Hematopoietic multipotent progenitor cell treated with erythropoietin and hydrocortisone succinate and interleukin-3 and kit ligand, for 6 days (in vitro differentiated cells): ENCODE measurements around the gene RUNX1.

Experiments
- DNase-seq: peaks from one replicate; pipeline ENCODE4 v3.0.0-alpha.2; 2015

The RUNX1 gene

GRCh38 chr21:34771512-34772028 lies 277.5 kb downstream of the RUNX1 start:
- DNase-seq = no peak

- no peak for DNase-seq
These were observed 278.5 kb downstream of the RUNX1 start for GRCh38 chr21:34770576-34770975.

GRCh38 chr21:34768326-34768725 lies 280.8 kb downstream of the RUNX1 start:
- no peak for DNase-seq

GRCh38 chr21:34766862-34767261 lies 282.2 kb downstream of the RUNX1 start:
- DNase-seq = no peak

- no peak for DNase-seq
These were observed 283.5 kb downstream of the RUNX1 start for GRCh38 chr21:34765619-34766018.

- DNase-seq = no peak
These were observed 284.3 kb downstream of the RUNX1 start for GRCh38 chr21:34764715-34765284.

- peak; percentile 10 for DNase-seq
These were observed 286.3 kb downstream of the RUNX1 start for GRCh38 chr21:34762786-34763185.

GRCh38 chr21:34761758-34762330 lies 287.3 kb downstream of the RUNX1 start:
- DNase-seq = no peak

GRCh38 chr21:34754690-34755647 lies 294.1 kb downstream of the RUNX1 start:
- no peak for DNase-seq

GRCh38 chr21:34748862-34749261 lies 300.2 kb downstream of the RUNX1 start:
- DNase-seq = no peak

- peak; percentile 88 for DNase-seq
These were observed 303.4 kb downstream of the RUNX1 start for GRCh38 chr21:34745557-34746255.

- DNase-seq = no peak
These were observed 304.3 kb downstream of the RUNX1 start for GRCh38 chr21:34744801-34745200.

GRCh38 chr21:34743831-34744230 lies 305.3 kb downstream of the RUNX1 start:
- no peak for DNase-seq

- DNase-seq = no peak
These were observed 305.8 kb downstream of the RUNX1 start for GRCh38 chr21:34743285-34743684.

GRCh38 chr21:34740198-34740597 lies 308.9 kb downstream of the RUNX1 start:
- no peak for DNase-seq
